Measurements from ENCODE around the gene NLRC4. TPM values are rescaled to one million over a fixed set of nuclear protein-coding genes. Genes with fewer than 3 reads are reported as not detected.
"Not testable (repeated sequence)": the region's sequence is repeated elsewhere in the genome, so short reads cannot be mapped to it uniquely, and the experiment has no call there.

Gene NLRC4
- total RNA-seq, 1 experiment from 2014 or later = not detected

GRCh38 chr2:32242331-32242730, 22.4 kb downstream of the NLRC4 start:
- DNase-seq (ENCODE audit: low read depth) = no peak

- DNase-seq (ENCODE audit: low read depth) = no peak
Observed at GRCh38 chr2:32237996-32238395, 26.7 kb downstream of the NLRC4 start.

- DNase-seq (ENCODE audit: low read depth) = no peak
Observed at GRCh38 chr2:32237488-32237887, 27.2 kb downstream of the NLRC4 start.

GRCh38 chr2:32235315-32235714, 29.4 kb downstream of the NLRC4 start:
- peak; percentile 18 for DNase-seq (ENCODE audit: low read depth)

GRCh38 chr2:32231959-32232358, 32.7 kb downstream of the NLRC4 start:
- no peak for DNase-seq (ENCODE audit: low read depth)

GRCh38 chr2:32229635-32230034, 35.1 kb downstream of the NLRC4 start:
- no peak for DNase-seq (ENCODE audit: low read depth)

GRCh38 chr2:32228181-32228580, 36.5 kb downstream of the NLRC4 start:
- no peak for DNase-seq (ENCODE audit: low read depth)

- no peak for DNase-seq (ENCODE audit: low read depth)
Observed at GRCh38 chr2:32227492-32227891, 37.2 kb downstream of the NLRC4 start.

- no peak for DNase-seq (ENCODE audit: low read depth)
Observed at GRCh38 chr2:32222966-32223365, 41.7 kb downstream of the NLRC4 start.

- no peak for DNase-seq (ENCODE audit: low read depth)
Observed at GRCh38 chr2:32220445-32220844, 44.2 kb downstream of the NLRC4 start.

GRCh38 chr2:32212295-32212694, 52.4 kb downstream of the NLRC4 start:
- DNase-seq (ENCODE audit: low read depth) = peak; percentile 5

- DNase-seq (ENCODE audit: low read depth) = no peak
Observed at GRCh38 chr2:32210767-32211408, 53.8 kb downstream of the NLRC4 start.

- DNase-seq (ENCODE audit: low read depth) = not testable (repeated sequence)
Observed at GRCh38 chr2:32203428-32203827, 61.3 kb downstream of the NLRC4 start.

- no peak for DNase-seq (ENCODE audit: low read depth)
Observed at GRCh38 chr2:32200814-32201213, 63.9 kb downstream of the NLRC4 start.

GRCh38 chr2:32192418-32192817, 72.3 kb downstream of the NLRC4 start:
- DNase-seq (ENCODE audit: low read depth) = no peak

- DNase-seq (ENCODE audit: low read depth) = no peak
Observed at GRCh38 chr2:32189011-32189410, 75.7 kb downstream of the NLRC4 start.

- no peak for DNase-seq (ENCODE audit: low read depth)
Observed at GRCh38 chr2:32182667-32183066, 82.0 kb downstream of the NLRC4 start.

Other genes with a start within 250 kb of the NLRC4 start
- 110 and 133 TPM in 2 replicates for gene DPY30, start 225.1 kb downstream of the NLRC4 start, total RNA-seq (2014; rRNA removed; shearing (Covaris generic))
- 11.4 and 13.9 TPM in 2 replicates for gene SPAST, start 201.3 kb downstream of the NLRC4 start, total RNA-seq (2014; rRNA removed; shearing (Covaris generic))
- gene SLC30A6, start 99.0 kb downstream of the NLRC4 start, total RNA-seq (2014; rRNA removed; shearing (Covaris generic)) = 32.7 and 38.3 TPM in 2 replicates
- gene YIPF4, start 13.0 kb upstream of the NLRC4 start, total RNA-seq (2014; rRNA removed; shearing (Covaris generic)) = 33.6 and 48.1 TPM in 2 replicates
- 34.4 and 54.0 TPM in 2 replicates for gene BIRC6, start 92.1 kb upstream of the NLRC4 start, total RNA-seq (2014; rRNA removed; shearing (Covaris generic))

Measured in M059J (cell line).